HG02840 (cell line): ENCODE data around the gene EPHA6.
"Not testable (repeated sequence)": the region's sequence is repeated elsewhere in the genome, so short reads cannot be mapped to it uniquely, and the experiment has no call there.

Experiments used
- ATAC-seq: cut with Tn5 transposase; IDR thresholded peaks from one replicate; pipeline ENCODE4 v1.9.1; 2021; ENCODE audit warnings: mild to moderate bottlenecking, moderate library complexity, moderate number of reproducible peaks; ENCODE audit not compliant: unreplicated experiment, low FRiP score

The EPHA6 gene

DNA sequence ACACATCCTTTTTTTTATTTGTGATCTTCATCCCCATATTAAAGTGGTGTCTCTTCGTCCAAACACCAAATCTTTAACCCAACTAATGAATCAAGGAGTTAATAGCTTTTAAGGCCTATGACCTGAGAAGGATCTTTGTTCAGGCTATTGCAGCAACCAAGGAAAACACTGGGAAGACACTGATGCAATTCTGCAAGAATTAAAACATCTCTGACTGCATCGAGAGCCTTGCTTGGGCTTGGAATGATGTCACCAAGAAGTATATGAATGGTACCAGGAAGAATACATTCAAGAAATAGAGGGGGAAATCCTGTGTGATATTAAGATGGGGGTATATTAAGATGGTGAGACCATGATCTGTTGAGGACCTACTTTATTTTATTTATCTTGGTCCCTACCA is 736.0 kb downstream of the EPHA6 start:
- no peak for ATAC-seq

GRCh38 chr3:97552186-97552585 is 737.8 kb downstream of the EPHA6 start:
- ATAC-seq: no peak

DNA sequence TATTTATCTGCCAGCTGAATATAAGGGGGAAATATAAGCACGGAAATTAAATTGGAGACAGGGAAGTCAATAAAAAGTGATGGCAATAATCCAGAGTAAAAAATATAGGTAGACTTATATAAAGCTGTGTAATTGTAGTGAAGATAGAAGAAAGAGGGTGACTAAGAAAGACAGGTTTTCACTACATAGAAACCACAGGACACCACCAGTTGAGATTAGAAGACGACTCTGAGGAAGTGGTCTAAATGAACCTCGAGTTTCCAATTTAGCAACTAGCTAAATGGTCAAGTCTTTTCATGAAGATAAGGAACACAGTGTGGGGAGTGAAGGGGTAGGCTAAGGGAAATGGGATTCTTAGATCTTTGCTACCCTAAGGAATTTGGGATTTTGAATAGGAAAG is 761.3 kb downstream of the EPHA6 start:
- no peak for ATAC-seq

- ATAC-seq: no peak
Observed at GRCh38 chr3:97576221-97576620, 761.8 kb downstream of the EPHA6 start.

- no peak for ATAC-seq
Observed at GRCh38 chr3:97579365-97579764, 765.0 kb downstream of the EPHA6 start.

GRCh38 chr3:97610626-97611025 is 796.2 kb downstream of the EPHA6 start:
- no peak for ATAC-seq

DNA sequence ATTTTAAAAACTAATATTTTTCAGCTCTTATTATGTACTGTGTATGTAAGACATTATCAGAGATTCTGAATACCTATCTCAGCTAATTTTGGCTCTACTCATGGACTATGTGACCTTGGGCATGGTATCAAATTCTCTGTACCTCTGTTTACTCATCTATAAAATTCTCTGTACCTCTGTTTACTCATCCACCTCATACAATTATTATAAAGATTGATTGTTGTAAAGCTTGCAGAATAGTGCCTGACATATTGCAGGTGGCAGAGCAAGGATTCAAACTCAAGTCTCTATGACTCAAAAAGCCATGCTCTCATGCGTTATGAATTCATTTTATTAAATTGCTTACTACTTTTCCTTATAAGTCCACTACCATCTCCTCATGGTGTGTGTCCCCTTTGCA is 798.2 kb downstream of the EPHA6 start:
- no peak for ATAC-seq

DNA sequence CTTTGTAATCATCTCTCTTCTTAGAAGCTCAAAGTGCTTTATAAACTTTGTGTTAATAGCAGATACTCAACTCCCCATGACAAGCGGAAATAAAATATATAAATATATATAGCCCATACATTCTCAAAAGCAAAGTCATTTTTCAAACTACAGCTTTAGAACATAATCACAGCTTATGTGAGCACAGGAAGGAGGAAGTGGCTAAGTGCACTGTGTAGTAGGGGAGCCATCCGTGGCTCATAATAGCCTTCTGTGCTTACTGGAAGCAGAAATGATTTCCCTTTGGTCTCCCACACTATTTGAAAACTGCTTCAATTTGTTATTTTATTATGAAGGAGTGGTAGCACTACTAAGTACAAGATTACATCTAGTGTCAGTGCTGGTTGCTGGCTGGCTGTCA is 798.7 kb downstream of the EPHA6 start:
- ATAC-seq: no peak

DNA sequence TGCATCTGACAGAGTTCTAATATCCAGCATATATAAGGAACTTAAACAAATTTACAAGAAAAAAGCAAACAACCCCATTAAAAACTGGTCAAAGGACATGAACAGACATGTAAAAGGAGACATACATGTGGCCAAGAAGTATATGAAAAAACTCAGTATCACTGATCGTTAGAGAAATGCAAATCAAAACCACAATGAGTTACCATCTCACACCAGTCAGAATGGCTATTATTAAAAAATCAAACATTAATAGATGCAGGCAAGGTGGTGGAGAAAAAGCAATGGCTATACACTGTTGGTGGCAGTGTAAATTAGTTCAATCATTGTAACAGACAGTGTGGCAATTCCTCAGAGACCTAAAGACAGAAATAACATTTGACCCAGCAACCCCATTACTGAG is 806.1 kb downstream of the EPHA6 start:
- ATAC-seq: not testable (repeated sequence)

GRCh38 chr3:97636465-97636864 is 822.1 kb downstream of the EPHA6 start:
- no peak for ATAC-seq

DNA sequence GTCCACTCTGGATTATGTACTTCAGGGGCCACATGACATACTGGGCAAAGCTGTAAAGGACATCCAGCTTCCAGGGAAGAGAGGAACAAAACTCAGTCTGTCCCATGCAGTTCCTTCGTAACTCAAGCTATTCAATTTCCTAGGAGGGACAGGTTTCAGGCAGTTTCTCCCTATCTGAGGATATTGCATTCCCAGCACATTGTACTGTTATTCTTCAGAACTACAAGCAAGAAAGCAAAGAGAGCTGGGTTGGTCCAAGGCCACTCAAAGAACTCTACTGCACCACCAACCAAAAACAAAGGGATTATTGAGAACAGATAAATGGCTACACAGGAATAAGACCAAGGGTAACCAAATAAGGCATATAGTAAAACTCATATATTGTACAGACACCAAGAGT is 832.5 kb downstream of the EPHA6 start:
- no peak for ATAC-seq

DNA sequence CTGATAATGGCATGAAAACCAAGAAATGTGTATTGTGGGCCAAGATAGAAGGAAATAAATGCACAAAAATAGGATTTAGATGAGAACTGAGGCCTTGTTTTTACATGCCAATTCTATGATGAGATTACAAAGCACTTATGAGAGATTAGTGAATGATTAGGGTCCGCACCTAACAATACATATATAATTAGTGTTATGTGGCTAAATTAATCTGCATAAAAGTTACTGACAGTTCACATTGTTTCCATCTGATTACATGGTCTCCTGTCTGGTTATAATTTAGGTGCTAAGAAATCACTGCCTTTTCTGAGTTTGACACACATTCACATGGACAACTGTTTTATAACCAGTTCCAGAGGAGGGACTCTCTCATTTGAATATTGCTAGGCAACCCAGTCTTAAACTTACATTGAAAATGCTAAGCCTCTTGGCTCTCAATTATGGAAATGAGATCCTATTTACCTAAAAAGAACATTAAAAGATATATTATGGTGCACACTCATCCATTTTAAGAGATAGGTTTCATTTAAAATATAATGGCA is 833.1 kb downstream of the EPHA6 start:
- no peak for ATAC-seq

- ATAC-seq: no peak
Observed at GRCh38 chr3:97655971-97656370, 841.6 kb downstream of the EPHA6 start.

DNA sequence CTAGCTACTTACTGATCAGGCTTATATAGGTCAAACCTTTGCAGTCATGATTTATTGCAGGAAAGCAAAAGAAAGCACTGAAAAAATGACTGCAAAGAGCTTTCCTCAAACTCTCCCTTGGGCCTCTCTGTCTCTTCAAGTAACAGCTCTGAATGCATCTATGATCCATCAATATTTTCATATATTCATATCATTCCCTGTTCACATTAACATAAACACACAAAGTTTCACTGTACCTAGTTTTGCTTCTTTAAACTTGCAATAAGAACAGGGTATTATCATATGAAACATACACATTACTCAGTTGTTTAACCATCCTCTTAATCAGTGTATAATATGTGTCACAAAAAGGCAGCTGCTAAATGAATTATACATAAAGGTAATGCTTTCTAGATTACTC is 842.2 kb downstream of the EPHA6 start:
- no peak for ATAC-seq

GRCh38 chr3:97658668-97659285 is 844.4 kb downstream of the EPHA6 start:
- ATAC-seq: no peak

- ATAC-seq: no peak
Observed at GRCh38 chr3:97662264-97662663, 847.9 kb downstream of the EPHA6 start.

DNA sequence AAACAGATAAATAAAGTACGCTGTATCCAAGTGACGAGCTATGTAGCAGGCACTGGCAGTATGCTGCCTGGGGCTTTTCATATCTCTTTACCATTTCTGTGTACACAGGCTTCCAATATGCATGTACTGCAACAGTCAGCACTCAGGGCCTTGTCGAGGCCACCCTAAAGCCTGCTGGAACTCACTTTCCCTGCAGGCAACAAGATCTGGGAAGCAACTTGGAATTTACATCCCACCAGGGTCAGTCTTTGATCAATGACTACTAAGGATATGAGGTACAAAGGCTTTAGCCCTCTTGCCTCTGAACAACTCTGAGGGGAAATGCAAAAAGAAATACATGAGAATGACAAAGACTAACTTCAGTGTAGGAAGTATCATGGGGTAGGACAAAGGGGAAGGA is 848.4 kb downstream of the EPHA6 start:
- no peak for ATAC-seq

- no peak for ATAC-seq
Observed at GRCh38 chr3:97665896-97666295, 851.5 kb downstream of the EPHA6 start.

- no peak for ATAC-seq
Observed at GRCh38 chr3:97670952-97671351, 856.6 kb downstream of the EPHA6 start.

DNA sequence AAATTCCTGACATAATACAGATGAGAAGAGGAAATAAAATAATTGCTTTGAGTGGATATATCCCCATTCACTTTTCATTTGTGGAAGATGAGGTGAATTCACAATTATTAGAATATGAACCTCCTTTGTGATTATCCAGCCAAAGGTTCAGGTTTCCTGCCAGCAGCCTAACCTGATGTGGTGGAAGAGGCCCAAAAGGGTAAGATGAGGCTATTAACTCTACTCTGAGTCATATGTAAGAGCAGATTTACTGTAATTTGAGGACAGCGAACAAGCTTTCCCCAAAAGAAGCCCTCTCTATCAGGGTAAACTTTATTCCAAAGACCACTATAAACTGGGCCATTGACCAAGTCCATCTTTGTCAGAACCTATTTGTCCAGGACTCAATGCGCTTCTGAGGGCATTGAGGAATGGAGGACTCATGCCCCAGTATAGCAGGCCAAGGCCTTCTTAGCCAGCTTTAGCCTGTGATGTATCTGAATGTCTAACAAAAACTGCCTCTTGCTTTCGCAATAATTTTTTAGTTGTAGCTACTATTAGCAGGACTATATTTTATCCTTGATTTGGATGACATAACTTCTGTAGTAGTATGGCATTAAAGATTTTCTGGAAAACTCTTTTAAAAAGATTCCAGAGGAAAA is 859.1 kb downstream of the EPHA6 start:
- ATAC-seq: no peak

GRCh38 chr3:97674461-97674860 is 860.1 kb downstream of the EPHA6 start:
- no peak for ATAC-seq

GRCh38 chr3:97680210-97680609 is 865.8 kb downstream of the EPHA6 start:
- ATAC-seq: no peak
